Activated T-helper 1 cell treated with Interleukin-2 at 50 U/mL for 16 hours (primary cell): Measurements from ENCODE around the gene SOX12.

Experiments
- DNase-seq: peaks from one replicate; pipeline ENCODE4 v3.0.0-alpha.2; 2020; ENCODE audit warnings: low read depth

SOX12 gene

DNA sequence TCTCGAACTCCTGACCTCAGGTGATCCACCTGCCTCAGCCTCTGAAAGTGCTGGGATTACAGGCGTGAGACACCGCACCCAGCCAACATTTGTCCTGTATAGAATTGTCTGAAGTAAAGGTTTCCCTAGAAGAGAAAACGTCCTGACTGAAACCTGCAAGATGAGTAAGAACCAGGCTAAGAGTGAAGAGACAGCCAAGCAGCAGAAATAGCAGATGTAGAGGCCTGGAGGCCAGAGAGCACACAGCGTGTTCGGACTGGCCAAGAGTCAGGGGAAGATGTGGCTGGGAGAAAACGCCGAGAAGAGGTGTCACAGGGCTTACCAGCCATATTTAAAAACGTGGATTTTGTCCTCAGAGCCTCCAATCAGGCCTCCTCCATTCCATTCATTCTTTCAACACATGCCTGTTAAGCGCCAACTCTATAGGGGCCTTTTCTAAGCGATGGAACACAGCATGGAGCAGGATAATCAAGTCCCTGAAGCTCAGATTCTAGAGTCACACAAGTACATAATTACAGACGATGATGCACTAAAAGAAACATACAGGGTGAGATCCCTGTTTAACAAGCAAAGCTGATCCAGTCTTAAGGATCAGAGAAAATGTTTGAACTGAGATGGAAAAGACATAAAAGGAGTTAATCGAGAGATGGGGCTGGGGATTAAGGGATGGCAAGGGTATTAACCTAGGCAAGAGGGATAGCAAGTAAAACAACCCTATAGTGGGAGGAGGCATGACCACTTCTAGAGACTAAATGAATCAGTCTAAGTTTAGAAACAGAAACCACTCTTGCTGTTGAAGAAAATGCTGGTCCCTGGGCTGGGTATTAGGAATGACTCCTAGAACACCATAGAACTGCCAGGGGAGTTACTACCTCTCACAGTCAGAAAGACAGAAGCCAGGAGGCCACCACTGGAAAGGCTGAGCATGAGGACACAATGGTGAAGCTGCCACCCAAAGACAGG, 23.2 kb upstream of the SOX12 start:
- DNase-seq: no peak

DNA sequence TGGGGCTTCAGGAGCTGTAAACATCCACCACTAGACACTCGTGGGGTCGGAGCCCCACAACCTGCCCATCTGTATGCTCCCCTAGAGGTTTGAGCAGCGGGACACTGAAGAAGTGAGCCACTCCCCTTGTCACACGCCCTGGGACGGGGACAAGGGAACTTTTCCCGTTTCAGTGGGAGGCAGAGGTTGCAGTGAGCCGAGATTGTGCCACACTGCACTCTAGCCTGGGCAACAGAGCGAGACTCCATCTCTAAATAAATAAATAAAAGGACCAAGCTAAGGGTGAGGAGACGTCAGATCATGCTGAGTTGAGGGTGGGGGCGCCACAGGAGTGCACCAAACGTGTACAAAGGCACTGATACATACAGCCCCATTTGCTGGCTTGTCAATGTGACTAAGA, 19.6 kb upstream of the SOX12 start:
- DNase-seq: no peak

DNA sequence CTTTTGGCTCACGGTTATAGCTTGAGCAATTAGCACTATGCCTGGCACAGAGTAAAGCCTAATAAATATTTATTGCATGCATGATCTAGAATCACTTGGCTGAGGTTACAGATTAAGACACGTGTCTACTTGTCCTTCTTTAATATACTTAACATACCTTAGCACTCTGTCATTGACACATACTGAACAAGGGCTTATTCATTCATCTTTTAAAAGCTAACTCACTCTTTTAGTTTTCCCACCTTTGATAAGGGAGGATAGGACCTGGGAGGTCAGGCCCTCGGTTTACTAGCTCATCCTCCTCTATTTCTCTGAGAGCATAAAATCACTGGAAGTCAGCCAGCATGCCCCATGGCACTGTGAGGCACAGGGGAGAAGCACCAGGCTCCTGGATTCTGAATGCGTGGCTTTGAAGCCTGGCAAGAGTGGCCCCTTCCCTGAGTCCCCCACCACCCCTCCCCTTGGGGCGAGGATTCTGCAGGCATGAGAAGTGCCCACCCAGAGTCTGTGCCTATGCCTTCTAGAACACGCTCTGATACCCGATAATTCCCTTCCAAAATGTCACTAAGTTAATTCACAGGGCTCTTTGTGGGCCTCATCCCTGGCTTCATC, 16.8 kb upstream of the SOX12 start:
- no peak for DNase-seq

DNA sequence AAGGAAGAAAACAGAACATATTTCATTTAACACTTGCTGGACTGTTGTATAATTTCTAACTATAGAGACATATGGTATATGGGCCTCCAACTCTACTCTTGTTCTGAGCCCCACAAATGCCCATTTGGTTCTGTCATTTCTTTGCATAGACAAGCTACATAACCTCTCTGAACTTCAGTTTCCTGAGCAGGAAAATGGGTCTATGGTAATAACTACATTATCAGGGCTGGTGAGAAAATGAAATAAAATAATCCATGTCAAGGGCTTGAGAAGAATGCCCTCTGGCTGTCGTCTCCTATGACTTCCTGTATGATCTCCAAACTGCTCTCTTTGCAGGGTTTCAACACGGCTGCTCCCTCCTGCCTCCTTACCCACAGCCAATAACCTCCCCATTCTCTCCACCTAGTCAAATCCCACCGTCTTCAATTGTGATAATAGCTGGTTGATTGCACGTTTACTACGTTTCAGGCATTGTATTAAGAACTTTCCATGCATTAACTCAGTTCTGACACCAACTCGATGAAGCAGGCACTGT, 16.0 kb upstream of the SOX12 start:
- DNase-seq: no peak

DNA sequence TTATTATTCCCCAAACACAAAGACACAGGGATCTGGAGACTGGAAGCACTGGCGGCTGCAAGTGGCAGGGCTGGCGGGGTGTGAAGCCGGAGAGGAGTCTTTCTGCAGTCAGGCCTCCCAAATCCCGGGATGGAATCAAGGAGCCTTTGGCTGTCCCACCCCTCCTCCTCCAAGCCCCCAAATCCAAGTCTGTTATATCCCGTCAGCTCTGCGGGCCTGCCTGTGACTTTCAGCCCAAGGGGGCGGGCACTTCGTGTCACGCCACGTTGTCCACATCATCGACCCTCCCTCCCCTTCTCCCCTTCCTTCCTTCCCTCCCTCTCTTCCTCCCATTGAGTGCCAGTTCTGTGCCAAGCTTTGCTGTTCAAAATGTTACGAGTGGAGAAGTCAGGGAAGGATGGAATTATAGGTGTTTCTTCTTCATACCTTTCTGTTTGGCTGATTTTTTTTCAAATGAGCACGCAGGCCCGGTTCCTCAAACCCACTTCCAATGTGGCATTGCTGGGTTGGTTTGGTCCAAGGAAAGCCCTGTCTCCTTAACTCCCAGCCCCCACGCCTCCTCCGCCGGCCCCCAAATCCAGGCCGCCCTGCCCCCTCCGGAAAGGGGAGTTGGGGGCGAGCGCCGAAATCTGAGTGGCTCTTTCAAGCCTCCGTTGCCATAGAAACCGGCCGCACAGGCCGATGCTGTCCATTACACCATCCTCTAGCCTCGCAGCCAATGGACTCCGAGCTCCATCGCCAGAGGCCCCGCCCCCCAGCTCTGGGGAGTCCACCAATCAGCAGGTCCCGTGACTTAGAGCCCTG, 15.3 kb upstream of the SOX12 start:
- DNase-seq: peak; percentile 44

DNA sequence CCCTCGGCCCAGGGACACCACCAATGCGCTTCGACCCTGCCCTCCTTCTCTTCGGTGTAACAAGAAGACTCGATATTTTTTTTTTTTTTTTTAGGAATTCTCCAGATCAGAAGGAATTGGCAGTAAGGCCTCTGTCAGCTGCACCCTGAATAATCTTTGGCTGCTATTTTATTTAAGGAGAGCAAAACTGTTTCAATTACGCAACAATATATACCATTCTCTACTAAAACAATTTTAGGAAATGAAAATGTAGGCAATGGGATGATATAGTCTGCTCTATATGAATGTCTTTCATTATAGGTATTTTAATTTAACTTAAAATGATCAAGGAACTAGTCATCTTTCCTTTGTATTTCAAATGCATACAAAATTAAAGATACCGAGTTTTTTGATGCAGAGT, 14.7 kb upstream of the SOX12 start:
- DNase-seq: no peak

DNA sequence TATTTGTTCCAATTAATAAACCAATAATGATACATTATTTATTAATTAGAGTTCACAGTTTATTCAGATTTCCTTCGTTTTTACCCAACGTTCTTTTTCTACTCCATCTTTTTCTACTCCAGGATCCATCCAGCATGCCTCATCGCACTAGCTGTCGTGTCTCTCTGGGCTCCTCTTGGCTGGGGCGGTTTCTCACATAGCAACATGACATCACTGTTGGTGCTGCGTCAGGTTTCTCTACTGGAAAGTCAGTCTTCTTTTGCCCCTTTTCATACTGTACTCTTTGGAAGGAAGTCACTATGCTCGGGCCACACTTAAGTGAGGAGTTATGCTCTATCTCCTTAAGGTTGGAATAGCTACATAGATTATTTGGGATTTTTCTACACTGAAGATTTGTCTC, 13.7 kb upstream of the SOX12 start:
- no peak for DNase-seq

DNA sequence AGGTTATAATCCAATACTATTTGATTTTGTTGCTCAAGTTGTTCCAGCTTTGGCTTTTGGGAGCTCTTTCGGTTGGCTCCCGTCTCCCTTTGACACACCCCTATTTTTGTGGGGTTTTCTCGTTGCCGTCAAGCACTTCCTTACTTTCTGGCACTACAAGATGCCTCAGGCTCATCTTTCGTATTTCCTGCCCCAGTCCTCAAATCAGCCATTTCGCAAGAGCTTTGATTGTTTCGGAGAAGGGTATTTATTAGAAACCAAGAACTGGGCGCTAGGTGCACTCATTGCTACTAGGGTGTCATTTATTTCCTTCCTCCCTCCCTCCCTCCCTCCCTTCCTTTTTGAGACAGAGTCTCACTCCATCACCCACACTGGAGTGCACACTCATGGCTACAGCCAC, 13.3 kb upstream of the SOX12 start:
- DNase-seq: no peak

DNA sequence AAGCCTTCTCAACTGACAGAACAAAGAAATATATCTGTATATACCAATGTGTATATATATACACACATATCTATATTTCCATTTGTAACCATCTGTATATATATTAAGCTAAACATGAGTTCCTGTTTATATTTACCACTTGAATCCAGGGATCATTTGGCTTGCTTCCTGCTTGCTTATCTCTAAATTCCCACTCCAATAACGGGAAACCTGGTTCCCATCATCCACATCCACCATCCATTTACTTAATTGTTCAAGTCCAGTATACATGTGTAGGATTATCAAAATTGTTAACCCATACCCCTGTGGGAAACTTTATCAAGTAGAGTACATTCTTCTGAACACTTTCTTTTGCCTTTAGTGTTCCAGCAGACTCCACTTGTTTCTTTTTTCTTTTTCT, 12.5 kb upstream of the SOX12 start:
- DNase-seq: no peak

DNA sequence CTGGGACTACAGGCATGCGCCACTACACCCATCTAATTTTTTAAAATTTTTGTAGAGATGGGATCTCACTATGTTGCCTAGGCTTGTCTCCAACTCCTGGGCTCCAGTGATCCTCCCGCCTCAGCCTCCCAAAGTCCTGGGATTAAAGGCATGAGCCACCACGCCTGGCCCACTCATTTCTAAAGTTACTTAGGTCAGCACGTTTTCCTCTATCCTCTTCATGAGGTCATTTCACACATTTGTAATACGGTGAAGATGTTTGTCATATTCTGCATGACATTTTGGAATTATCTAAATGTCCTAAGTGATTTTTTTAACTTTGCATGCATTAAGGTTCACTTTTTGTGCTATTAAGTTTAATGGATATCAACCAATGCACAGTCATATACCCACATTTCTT, 11.9 kb upstream of the SOX12 start:
- DNase-seq: no peak

DNA sequence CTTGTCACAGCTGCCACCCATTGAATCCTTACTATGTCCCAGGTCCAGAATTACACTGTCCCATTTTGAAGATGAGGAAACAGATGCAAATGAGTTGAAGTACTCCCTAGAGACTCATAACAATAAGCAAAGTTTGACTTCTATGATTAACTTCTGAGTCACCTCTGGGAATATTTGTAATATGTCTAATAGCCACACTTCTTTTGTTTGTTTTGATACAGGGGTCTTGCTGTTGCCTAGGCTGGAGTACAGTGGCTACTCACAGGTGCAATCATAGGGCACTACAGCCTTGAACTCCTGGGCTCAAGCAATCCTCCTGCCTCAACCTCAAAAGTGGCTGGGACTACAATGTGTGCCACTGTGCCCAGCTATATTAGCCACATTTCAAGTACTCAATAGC, 11.4 kb upstream of the SOX12 start:
- no peak for DNase-seq

DNA sequence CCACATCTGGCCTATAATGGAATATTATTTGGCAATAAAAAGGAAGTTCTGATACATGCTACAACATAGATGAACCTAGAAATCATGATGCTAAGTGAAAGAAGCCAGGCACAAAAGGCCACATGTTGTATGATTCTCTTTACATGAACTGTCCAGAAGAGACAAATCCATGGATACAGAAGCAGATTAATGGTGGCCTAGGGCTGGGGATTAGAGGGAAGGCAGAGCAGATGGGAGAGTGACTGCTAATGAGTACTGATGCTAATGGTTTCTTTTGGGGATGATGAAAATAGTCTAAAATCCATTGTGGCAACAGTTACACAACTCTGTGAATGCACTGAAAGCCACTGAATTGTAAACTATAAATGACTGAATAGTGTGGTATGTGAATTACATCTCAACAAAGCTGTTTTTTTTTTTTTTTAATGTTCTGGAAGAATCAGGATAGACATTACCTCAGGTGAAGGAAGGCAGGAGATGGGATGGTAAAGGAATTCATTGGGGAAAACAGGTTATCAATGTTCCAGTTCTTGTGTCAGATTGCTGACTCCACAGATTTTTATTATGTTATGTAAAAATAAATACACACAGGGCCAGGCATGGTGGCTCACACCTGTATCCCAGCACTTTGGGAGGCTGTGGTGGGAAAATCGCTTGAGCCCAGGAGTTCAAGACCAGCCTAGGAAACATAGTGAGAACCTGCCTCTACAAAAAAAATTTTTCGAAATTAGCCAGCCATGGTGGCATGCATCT, 8.9 kb upstream of the SOX12 start:
- DNase-seq: no peak

DNA sequence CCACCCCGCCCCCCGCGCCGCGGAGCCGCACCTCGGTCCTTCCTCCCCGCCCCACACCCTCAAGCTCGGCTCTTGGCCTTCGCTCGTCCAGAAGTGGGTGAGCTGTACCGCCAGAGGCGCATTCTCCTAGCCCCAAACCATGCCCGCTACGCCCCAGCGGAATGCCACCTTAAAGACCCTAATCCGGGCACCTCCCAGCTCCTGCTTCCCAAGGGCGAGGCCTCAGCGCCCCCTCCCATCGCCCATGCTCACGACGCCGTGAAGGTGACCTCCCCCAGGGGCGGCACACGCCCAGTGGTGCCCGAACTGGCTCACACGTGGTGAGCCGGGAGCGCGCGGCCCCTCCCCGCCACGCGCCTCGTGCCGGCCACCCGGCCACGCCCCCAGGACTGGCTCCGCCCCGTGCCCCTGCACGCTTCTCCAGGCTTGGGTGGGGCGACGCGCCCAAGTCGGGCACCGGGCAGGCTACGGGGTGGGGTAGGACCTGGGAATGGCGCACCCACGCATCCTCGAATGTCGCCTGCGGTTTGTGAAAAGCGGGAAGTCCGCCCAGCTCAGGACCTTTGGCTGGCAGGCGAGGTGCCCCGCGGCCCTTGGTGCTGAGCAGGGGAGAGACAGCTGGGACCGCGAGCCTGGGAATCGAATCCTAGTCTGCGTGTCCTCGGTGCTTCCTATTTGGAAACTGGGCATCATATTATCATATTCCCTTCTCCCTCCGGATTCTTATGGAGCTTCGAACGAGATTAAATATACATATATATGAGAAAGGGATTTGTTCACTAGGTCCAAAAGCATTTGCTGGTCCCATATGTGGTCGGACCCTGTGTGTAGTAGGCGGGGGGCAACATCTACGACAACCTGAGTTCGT, 941 bp upstream of the SOX12 start:
- peak; percentile 80 for DNase-seq

DNA sequence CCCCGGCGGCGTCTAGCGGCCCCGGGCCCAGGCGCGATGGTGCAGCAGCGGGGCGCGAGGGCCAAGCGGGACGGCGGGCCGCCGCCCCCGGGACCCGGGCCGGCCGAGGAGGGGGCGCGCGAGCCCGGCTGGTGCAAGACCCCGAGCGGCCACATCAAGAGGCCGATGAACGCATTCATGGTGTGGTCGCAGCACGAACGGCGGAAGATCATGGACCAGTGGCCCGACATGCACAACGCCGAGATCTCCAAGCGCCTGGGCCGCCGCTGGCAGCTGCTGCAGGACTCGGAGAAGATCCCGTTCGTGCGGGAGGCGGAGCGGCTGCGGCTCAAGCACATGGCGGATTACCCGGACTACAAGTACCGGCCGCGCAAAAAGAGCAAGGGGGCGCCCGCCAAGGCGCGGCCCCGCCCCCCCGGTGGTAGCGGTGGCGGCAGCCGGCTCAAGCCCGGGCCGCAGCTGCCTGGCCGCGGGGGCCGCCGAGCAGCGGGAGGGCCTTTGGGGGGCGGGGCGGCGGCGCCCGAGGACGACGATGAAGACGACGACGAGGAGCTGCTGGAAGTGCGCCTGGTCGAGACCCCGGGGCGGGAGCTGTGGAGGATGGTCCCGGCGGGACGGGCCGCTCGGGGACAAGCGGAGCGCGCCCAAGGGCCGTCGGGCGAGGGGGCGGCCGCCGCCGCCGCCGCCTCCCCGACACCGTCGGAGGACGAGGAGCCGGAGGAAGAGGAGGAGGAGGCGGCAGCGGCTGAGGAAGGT, 715 bp downstream of the SOX12 start:
- peak; percentile 15 for DNase-seq

DNA sequence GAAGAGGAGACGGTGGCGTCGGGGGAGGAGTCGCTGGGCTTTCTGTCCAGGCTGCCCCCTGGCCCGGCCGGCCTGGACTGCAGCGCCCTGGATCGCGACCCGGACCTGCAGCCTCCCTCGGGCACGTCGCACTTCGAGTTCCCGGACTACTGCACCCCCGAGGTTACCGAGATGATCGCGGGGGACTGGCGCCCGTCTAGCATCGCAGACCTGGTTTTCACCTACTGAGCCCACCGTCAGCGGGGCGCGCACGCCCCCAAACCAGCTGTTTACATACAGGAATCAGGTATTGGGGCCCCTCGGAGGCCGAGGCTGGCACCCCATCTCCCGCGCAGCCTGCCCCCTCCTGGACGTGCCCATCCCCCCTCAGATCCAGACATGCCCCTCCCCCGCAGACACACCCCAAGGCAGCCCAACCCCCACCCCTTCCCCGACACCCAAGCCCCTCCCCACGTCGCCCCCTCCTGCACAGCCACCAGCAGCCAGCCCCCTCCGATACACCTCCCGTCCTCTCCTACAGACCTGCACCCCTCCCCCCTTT, 1.4 kb downstream of the SOX12 start:
- DNase-seq: no peak

DNA sequence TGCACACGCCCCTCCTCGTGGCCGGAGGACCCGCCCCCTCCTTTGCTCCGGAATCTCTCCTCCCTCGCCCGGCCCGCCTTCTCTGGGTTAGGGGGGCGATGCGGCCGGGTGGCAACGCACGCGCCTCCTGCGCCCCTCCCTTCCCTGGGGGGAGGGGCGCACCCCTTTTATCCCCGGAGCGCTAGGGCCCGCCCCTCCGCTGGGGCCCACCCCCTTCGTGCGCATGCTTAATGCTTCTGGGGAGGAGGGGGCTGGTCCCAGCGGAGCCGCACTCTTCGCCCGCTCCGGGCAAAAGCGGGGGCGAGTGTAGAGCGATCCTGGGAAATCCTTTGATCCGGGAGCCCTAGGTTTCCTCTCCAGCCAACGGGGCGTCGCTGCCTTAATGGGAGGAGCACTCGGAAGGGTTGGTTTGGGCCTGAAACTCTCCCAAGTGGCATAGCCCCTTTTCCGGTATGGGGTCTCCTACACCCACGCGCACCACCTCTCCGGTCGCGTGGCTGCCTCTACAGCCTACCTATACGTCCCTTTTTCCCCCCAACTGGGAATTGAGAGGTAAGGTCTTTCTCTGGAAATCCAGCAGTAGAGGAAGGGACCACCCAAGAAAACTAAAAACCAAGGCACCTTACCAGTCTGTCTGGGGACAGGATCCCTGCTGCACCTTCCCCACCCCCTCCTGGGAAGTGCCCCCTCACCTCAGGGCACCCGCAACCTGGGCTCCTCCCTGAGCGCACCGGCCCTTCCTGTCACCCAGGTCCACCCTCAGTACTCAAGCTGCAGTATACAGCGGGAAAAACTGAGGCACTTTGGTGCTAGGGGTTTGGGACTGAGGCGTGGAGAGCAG, 2.1 kb downstream of the SOX12 start:
- DNase-seq: peak; percentile 52

DNA sequence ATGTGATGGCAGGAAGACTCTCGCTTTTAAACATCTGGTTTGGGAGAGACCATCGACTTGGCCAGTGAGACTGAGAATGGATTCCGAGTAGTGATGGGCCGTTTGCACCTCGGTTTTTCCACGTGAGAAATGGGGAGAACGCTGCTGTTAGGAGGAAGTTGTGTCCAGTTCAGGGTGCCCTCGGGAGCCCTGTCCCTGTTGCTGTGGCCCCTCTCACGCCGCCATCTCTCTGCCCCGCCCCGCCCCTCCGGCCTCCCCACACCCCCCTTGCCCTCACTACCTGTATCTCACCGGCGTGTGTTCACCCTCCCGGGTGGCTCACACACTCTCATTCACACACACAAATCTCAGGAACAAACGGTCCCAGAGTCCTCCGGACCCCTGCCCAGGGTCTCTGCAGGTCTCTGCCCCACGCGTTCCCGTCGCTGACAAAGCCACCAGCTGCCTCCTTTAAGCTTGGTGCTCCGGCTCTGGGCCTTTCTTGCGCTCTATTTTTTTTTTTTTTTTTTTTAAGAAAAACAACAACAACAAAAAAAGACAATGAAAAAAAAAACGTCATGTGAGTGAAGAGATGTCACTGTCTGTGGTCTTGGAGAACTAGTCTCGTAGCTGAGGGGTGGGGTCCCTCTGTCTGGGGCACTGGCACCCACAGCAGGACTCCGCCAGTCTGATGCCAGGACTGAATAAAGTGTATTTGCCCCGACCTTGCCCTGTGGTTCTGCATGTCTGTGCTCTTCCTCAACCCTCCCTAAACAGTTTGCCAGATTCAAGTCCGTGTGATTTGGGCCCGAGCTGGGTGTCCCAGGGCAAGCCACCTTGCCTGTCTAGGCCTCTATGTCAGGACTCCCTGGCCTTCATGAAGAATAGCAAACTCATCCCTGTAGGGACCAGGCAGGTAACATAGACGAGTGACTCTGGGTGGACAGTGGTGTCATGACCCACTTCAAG, 2.9 kb downstream of the SOX12 start:
- no peak for DNase-seq
